Motor neuron (in vitro differentiated cells): ENCODE data around the gene C11orf86. TPM values are rescaled to one million over a fixed set of nuclear protein-coding genes. Genes with fewer than 3 reads are reported as not detected.
A peak's percentile ranks its signal among the peaks of the same experiment; 100 is the strongest.

Experiments used
- ATAC-seq, 8 experiments: fragments of 200-7000 bp; cut with Tn5 transposase; replicated peaks in 6 of 8; 2 replicates each; pipeline ENCODE4 v1.8.0; 2021; ENCODE audit warnings: mild to moderate bottlenecking in 8 of 8, moderate library complexity in 8 of 8
- H3K27ac ChIP-seq, 2 donors: fragments of 250-450 bp; sonication (Bioruptor Pico); 2 replicates each; pipeline ENCODE4 v1.9.0; 2021; ENCODE audit warnings: antibody characterized with exemption in 2 of 2, mild to moderate bottlenecking in 2 of 2, moderate library complexity in 1 of 2
- H3K4me1 ChIP-seq, 2 donors: fragments of 250-450 bp; sonication (Bioruptor Pico); replicated peaks in 1 of 2; 2 replicates each; pipeline ENCODE4 v1.6.1; 2021; ENCODE audit warnings: antibody characterized with exemption in 2 of 2, mild to moderate bottlenecking in 2 of 2, moderate library complexity in 1 of 2
- H3K4me3 ChIP-seq, 5 donors: fragments of 250-450 bp; sonication (Bioruptor Pico); 2 replicates each; pipeline ENCODE4 v1.9.0; 2021; ENCODE audit warnings: antibody characterized with exemption in 5 of 5, mild to moderate bottlenecking in 5 of 5, moderate library complexity in 4 of 5
- WGBS, 10 experiments: fragments of 450-650 bp; shearing (Covaris generic); methylation state at CpG; one replicate each; pipeline ENCODE4 v1.0.0; 2022; 5-methylcytosine and 5-hydroxymethylcytosine counted together
- in situ Hi-C, 9 experiments: fragments of 400-800 bp; cut with MboI; loops; one replicate each; pipeline ENCODE4 v1.15.0; 2021; ENCODE audit warnings: low sequenced_read_pairs in 9 of 9, low pct_unique_long_range_greater_than_20kb in 2 of 9; ENCODE audit not compliant: unreplicated experiment in 9 of 9
- total RNA-seq, 8 experiments: library from RNA; unstranded; fragments of 300-600 nt; gene quantifications; 2 replicates each; pipeline versions ENCODE4 v1.2.3 to v1.2.4, GENCODE V29; 2022

The C11orf86 gene
- total RNA-seq, 8 experiments from 2014 or later = not detected

- H3K27ac ChIP-seq = no peak overlapping the region
- WGBS, 10 experiments = 61 to 100% (median 83%) methylated on average over 4 to 11 of the region's 14 CpGs; no CpG with 5 or more reads in 1 of the 10 experiments
- peaks cover 12 to 20% of the 10 kb centered on the region in 2 donors for H3K4me1 ChIP-seq
- in situ Hi-C loops = no loop called here
- H3K4me3 ChIP-seq = no peak overlapping the region
- peak in 6 of 8 experiments; percentile 44 to 93 (median 82) for ATAC-seq
Measured at GRCh38 chr11:67006029-67006884, 31.2 kb downstream of the C11orf86 start.

GRCh38 chr11:67007126-67007525, 32.0 kb downstream of the C11orf86 start:
- Histone ChIP-seq H3K27ac (no peak overlapping the region), H3K4me3 (no peak overlapping the region), H3K4me1 (peaks cover 12 to 17% of the 10 kb centered on the region in 2 donors)
- 80 to 100% (median 100%) methylated on average over 1 to 3 of the region's 7 CpGs; no CpG with 5 or more reads in 3 of the 10 experiments for whole genome bisulfite sequencing, 10 experiments
- in situ Hi-C loops = no loop called here
- ATAC-seq = peak in 1 of 8 experiments; percentile 4

- Histone ChIP-seq H3K4me3 (no peak overlapping the region), H3K4me1 (peaks cover 5 to 14% of the 10 kb centered on the region in 2 donors), H3K27ac (no peak overlapping the region)
- ATAC-seq = no peak
- in situ Hi-C loops = no loop called here
- 50 to 86% (median 79%) methylated on average over 1 to 4 of the region's 7 CpGs; no CpG with 5 or more reads in 5 of the 10 experiments for WGBS, 10 experiments
Measured at GRCh38 chr11:67010296-67010905, 35.3 kb downstream of the C11orf86 start.

- no peak for ATAC-seq
- no peak overlapping the region for H3K27ac ChIP-seq
- peaks cover 0 to 7% of the 10 kb centered on the region in 2 donors for H3K4me1 ChIP-seq
- 68 to 100% (median 88%) methylated on average over 2 to 11 of the region's 11 CpGs; no CpG with 5 or more reads in 2 of the 10 experiments for WGBS, 10 experiments
- no peak overlapping the region for H3K4me3 ChIP-seq
- in situ Hi-C loops = no loop called here
Measured at GRCh38 chr11:67013511-67014045, 38.5 kb downstream of the C11orf86 start.

GRCh38 chr11:67014343-67014742, 39.2 kb downstream of the C11orf86 start:
- Histone ChIP-seq H3K4me3 (no peak overlapping the region), H3K4me1 (peaks cover 0 to 7% of the 10 kb centered on the region in 2 donors), H3K27ac (no peak overlapping the region)
- WGBS, 10 experiments = 80 to 100% methylated on average over 1 of the region's 7 CpGs; no CpG with 5 or more reads in 8 of the 10 experiments
- in situ Hi-C loops = no loop called here
- ATAC-seq = peak in 2 of 8 experiments; percentile 17 to 85

- Histone ChIP-seq H3K27ac (no peak overlapping the region), H3K4me3 (no peak overlapping the region), H3K4me1 (peaks cover 0 to 7% of the 10 kb centered on the region in 2 donors)
- in situ Hi-C loops = no loop called here
- 51 to 100% (median 67%) methylated on average over 2 to 4 of the region's 8 CpGs; no CpG with 5 or more reads in 5 of the 10 experiments for WGBS, 10 experiments
- ATAC-seq = peak in 1 of 8 experiments; percentile 7
Measured at GRCh38 chr11:67015048-67015447, 39.9 kb downstream of the C11orf86 start.

GRCh38 chr11:67016550-67016949, 41.4 kb downstream of the C11orf86 start:
- Histone ChIP-seq H3K27ac (no peak overlapping the region), H3K4me1 (peaks cover 0 to 7% of the 10 kb centered on the region in 2 donors), H3K4me3 (no peak overlapping the region)
- no peak for ATAC-seq
- WGBS, 10 experiments = 60 to 100% (median 82%) methylated on average over 1 to 3 of the region's 5 CpGs; no CpG with 5 or more reads in 5 of the 10 experiments
- in situ Hi-C loops = no loop called here

- in situ Hi-C loops = no loop called here
- Histone ChIP-seq H3K27ac (no peak overlapping the region), H3K4me3 (no peak overlapping the region), H3K4me1 (peaks cover 0 to 4% of the 10 kb centered on the region in 2 donors)
- ATAC-seq = no peak
- 82 to 100% (median 94%) methylated on average over 1 to 6 of the region's 6 CpGs; no CpG with 5 or more reads in 2 of the 10 experiments for WGBS, 10 experiments
Measured at GRCh38 chr11:67020949-67021348, 45.8 kb downstream of the C11orf86 start.

GRCh38 chr11:67022341-67022933, 47.3 kb downstream of the C11orf86 start:
- H3K4me3 ChIP-seq = peak overlapping the region; percentile 32 to 55 (median 34)
- peaks cover 0 to 4% of the 10 kb centered on the region in 2 donors for H3K4me1 ChIP-seq
- in situ Hi-C loops = no loop called here
- WGBS, 10 experiments = 0 to 28% (median 20%) methylated on average over 2 to 10 of the region's 20 CpGs; no CpG with 5 or more reads in 6 of the 10 experiments
- ATAC-seq = peak in 4 of 8 experiments; percentile 3 to 15 (median 4)
- H3K27ac ChIP-seq = no peak overlapping the region

GRCh38 chr11:67022961-67023956, 48.2 kb downstream of the C11orf86 start, which contains the start of gene SYT12:
Gene SYT12, plus strand, starts transcription at chr11:67023134. Its CDS starts 7,011 bp downstream, at chr11:67030145.
- Histone ChIP-seq H3K4me3 (peak within 1 kb of the TSS; percentile 32 to 55 (median 34)), H3K4me1 (peaks cover 0 to 4% of the 10 kb centered on the region in 2 donors), H3K27ac (no peak within 1 kb of the TSS)
- in situ Hi-C loops = no loop called here
- peak; percentile 36 to 74 (median 70) for ATAC-seq
- WGBS, 10 experiments = 0 to 40% (median 30%) methylated on average over 1 to 4 of the region's 118 CpGs; no CpG with 5 or more reads in 7 of the 10 experiments

- no peak overlapping the region for H3K27ac ChIP-seq
- H3K4me1 ChIP-seq = peaks cover 0 to 4% of the 10 kb centered on the region in 2 donors
- H3K4me3 ChIP-seq = peak overlapping the region in 3 of 5 donors; percentile 32 to 55 (median 38)
- no peak for ATAC-seq
- WGBS, 10 experiments = 20 to 67% (median 62%) methylated on average over 1 to 2 of the region's 6 CpGs; no CpG with 5 or more reads in 7 of the 10 experiments
- in situ Hi-C loops = no loop called here
Measured at GRCh38 chr11:67023957-67024353, 48.9 kb downstream of the C11orf86 start.
